Measurements from ENCODE around the gene SHROOM1. TPM values are rescaled to one million over a fixed set of nuclear protein-coding genes. Genes with fewer than 3 reads are reported as not detected.

SHROOM1 gene
- total RNA-seq, 6 experiments from 2014 or later: 7.8 to 12.2 (median 8.6) TPM

DNA sequence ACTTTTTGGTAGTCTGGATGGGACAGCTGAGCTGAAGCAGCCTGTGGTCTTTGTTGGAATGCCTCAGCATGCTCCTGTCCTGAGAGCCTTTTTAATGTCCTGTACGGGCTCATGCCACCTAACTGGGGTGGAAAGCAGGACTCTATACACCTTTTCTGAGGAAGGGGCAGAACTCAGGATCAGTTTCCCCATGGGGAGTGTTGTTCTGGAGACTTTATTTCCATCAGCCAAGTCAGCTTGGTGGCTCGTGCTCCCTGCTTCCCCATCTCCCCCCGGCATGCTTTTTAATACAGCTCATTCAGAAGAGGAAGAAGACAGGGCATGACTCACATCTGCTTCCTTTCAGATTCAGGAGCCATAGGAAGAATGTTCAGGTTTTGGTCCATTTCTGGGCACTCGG, 48.3 kb downstream of the SHROOM1 start:
- Mint-ChIP-seq H3K9me3 (no peaks in the 10 kb centered on the region), H3K27ac (peak overlapping the region; percentile 81), H3K27me3 (ENCODE audit: insufficient read depth) (no peaks in the 10 kb centered on the region), H3K4me1 (ENCODE audit: low read depth) (peaks cover 48% of the 10 kb centered on the region), H3K36me3 (ENCODE audit: low read depth) (no peaks in the 10 kb centered on the region), H3K4me3 (peak overlapping the region; percentile 30)
- no peak for TF ChIP-seq CTCF (IDR thresholded peaks at IDR 0.05)
- peak; percentile 39 for DNase-seq

GRCh38 chr5:132781029-132781428, 49.4 kb downstream of the SHROOM1 start:
- Mint-ChIP-seq H3K27me3 (ENCODE audit: insufficient read depth) (no peaks in the 10 kb centered on the region), H3K4me3 (no peak overlapping the region), H3K9me3 (no peaks in the 10 kb centered on the region), H3K4me1 (ENCODE audit: low read depth) (peaks cover 46% of the 10 kb centered on the region), H3K36me3 (ENCODE audit: low read depth) (no peaks in the 10 kb centered on the region), H3K27ac (no peak overlapping the region)
- no peak for TF ChIP-seq CTCF (IDR thresholded peaks at IDR 0.05)
- no peak for DNase-seq

DNA sequence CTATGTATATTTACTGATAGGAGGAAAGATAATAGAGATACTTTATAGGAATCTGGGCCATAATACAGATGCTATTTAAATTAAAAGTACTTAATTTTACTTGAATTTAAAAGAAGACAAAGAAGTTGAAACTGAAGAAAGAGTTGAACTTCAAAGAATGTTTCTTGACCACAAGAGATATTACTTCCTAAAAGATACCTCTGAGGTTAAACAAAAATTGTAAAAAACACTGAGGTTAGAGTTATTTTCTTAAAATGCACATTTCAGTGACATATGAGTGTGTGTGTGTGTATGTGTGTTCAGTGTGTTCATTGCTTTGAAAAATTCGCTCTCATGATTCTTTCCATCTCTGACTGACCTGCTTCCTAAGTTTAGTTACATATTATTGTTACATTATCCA, 49.9 kb downstream of the SHROOM1 start:
- Mint-ChIP-seq H3K9me3 (no peaks in the 10 kb centered on the region), H3K4me1 (ENCODE audit: low read depth) (peaks cover 51% of the 10 kb centered on the region), H3K36me3 (ENCODE audit: low read depth) (no peaks in the 10 kb centered on the region), H3K27me3 (ENCODE audit: insufficient read depth) (no peaks in the 10 kb centered on the region), H3K27ac (no peak overlapping the region), H3K4me3 (no peak overlapping the region)
- no peak for TF ChIP-seq CTCF (IDR thresholded peaks at IDR 0.05)
- DNase-seq: no peak

DNA sequence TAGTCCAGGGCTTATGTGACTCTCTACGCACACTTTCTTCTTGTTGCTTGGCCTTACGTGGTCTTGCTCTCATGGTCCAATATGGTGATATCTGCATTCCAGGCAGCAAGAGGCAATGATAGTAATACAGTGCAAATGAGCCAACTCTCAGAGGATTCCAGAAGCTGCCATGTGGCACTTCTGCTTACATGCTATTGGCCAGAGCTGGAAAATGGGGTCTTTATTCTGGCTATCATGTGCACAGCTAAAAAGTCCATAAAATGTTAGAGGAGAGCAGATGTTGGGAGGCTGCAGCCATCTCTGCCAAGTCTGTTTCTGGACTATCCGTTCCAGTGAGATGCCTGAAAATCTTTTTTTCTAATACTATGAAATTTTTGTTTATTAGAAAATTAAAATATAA, 50.5 kb downstream of the SHROOM1 start:
- no peaks in the 10 kb centered on the region for H3K27me3 Mint-ChIP-seq (ENCODE audit: insufficient read depth)
- H3K9me3 Mint-ChIP-seq: no peaks in the 10 kb centered on the region
- no peaks in the 10 kb centered on the region for H3K36me3 Mint-ChIP-seq (ENCODE audit: low read depth)
- no peak for DNase-seq
- H3K4me3 Mint-ChIP-seq: no peak overlapping the region
- H3K4me1 Mint-ChIP-seq (ENCODE audit: low read depth): peaks cover 57% of the 10 kb centered on the region
- no peak overlapping the region for H3K27ac Mint-ChIP-seq
- no peak for TF ChIP-seq CTCF (IDR thresholded peaks at IDR 0.05)

DNA sequence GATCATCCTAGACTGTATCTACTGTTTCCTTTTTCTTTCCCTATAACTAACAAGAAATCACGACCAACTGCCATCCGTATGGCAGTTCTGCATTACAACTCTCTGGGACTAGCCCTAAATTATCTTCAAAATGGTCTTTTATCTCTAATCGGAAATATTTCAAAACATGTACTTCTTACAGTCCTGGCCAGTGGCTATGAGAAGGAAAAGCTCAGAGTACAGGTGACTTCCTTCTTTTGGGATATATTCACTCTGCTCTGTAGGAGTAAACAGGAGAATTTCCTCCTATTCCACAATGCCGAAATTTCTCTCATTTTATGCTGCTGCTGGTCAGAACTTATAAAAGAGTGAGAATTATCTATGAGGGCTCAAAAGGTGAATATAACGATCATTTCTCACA, 51.6 kb downstream of the SHROOM1 start:
- TF ChIP-seq CTCF (IDR thresholded peaks at IDR 0.05): no peak
- no peak for DNase-seq
- H3K36me3 Mint-ChIP-seq (ENCODE audit: low read depth): no peaks in the 10 kb centered on the region
- H3K4me3 Mint-ChIP-seq: no peak overlapping the region
- H3K4me1 Mint-ChIP-seq (ENCODE audit: low read depth): peaks cover 68% of the 10 kb centered on the region
- no peaks in the 10 kb centered on the region for H3K27me3 Mint-ChIP-seq (ENCODE audit: insufficient read depth)
- no peak overlapping the region for H3K27ac Mint-ChIP-seq
- no peaks in the 10 kb centered on the region for H3K9me3 Mint-ChIP-seq

GRCh38 chr5:132778129-132778528, 52.3 kb downstream of the SHROOM1 start:
- Mint-ChIP-seq H3K27me3 (ENCODE audit: insufficient read depth) (no peaks in the 10 kb centered on the region), H3K4me3 (peak overlapping the region; percentile 79), H3K27ac (peak overlapping the region; percentile 49), H3K4me1 (ENCODE audit: low read depth) (peaks cover 71% of the 10 kb centered on the region), H3K36me3 (ENCODE audit: low read depth) (no peaks in the 10 kb centered on the region), H3K9me3 (no peaks in the 10 kb centered on the region)
- no peak for TF ChIP-seq CTCF (IDR thresholded peaks at IDR 0.05)
- DNase-seq: no peak

All from HFFc6 (cell line).